Activated T-cell treated with anti-CD3 and anti-CD28 coated beads for 4 hours (primary cell): ENCODE measurements around the gene UBQLN4.

Experiments
- DNase-seq: peaks from one replicate; pipeline ENCODE4 v3.0.0-alpha.2; 2020

UBQLN4 gene

GRCh38 chr1:156006666-156007376 lies 46.8 kb downstream of the UBQLN4 start:
- no peak for DNase-seq

GRCh38 chr1:156004843-156005584 lies 48.6 kb downstream of the UBQLN4 start:
- no peak for DNase-seq

GRCh38 chr1:156003923-156004188 lies 49.7 kb downstream of the UBQLN4 start:
- DNase-seq, result no peak

- DNase-seq, result no peak
Measured at GRCh38 chr1:156002188-156002911, 51.2 kb downstream of the UBQLN4 start.

- no peak for DNase-seq
Measured at GRCh38 chr1:156001662-156002171, 51.9 kb downstream of the UBQLN4 start.

- no peak for DNase-seq
Measured at GRCh38 chr1:156001021-156001661, 52.5 kb downstream of the UBQLN4 start.

- no peak for DNase-seq
Measured at GRCh38 chr1:155999964-156000363, 53.6 kb downstream of the UBQLN4 start.

- no peak for DNase-seq
Measured at GRCh38 chr1:155996166-155996565, 57.4 kb downstream of the UBQLN4 start.

GRCh38 chr1:155993595-155993994 lies 60.0 kb downstream of the UBQLN4 start:
- no peak for DNase-seq

- DNase-seq, result no peak
Measured at GRCh38 chr1:155990005-155990739, 63.4 kb downstream of the UBQLN4 start.

GRCh38 chr1:155989242-155990004 lies 64.2 kb downstream of the UBQLN4 start:
- DNase-seq, result peak; percentile 67
